ENCODE measurements around the gene PSEN2.

Gene PSEN2

GRCh38 chr1:226865590-226865989, 4.8 kb upstream of the PSEN2 start:
- no peak for DNase-seq (ENCODE audit: low spot score)

GRCh38 chr1:226867461-226868054, 2.9 kb upstream of the PSEN2 start:
- DNase-seq (ENCODE audit: low spot score), result no peak

- DNase-seq (ENCODE audit: low spot score), result no peak
These were observed 1.7 kb upstream of the PSEN2 start for GRCh38 chr1:226868726-226869125.

- no peak for DNase-seq (ENCODE audit: low spot score)
These were observed 403 bp upstream of the PSEN2 start for GRCh38 chr1:226870026-226870400.

GRCh38 chr1:226871636-226872327, 1.4 kb downstream of the PSEN2 start:
- no peak for DNase-seq (ENCODE audit: low spot score)

- DNase-seq (ENCODE audit: low spot score), result no peak
These were observed 2.0 kb downstream of the PSEN2 start for GRCh38 chr1:226872437-226872836.

GRCh38 chr1:226873771-226874578, 3.6 kb downstream of the PSEN2 start:
- DNase-seq (ENCODE audit: low spot score), result no peak

GRCh38 chr1:226874579-226875425, 4.4 kb downstream of the PSEN2 start:
- DNase-seq (ENCODE audit: low spot score), result no peak

- DNase-seq (ENCODE audit: low spot score), result no peak
These were observed 5.4 kb downstream of the PSEN2 start for GRCh38 chr1:226875641-226876295.

- no peak for DNase-seq (ENCODE audit: low spot score)
These were observed 7.3 kb downstream of the PSEN2 start for GRCh38 chr1:226877669-226878068.

- DNase-seq (ENCODE audit: low spot score), result no peak
These were observed 10.2 kb downstream of the PSEN2 start for GRCh38 chr1:226880372-226881287.

- DNase-seq (ENCODE audit: low spot score), result no peak
These were observed 11.2 kb downstream of the PSEN2 start for GRCh38 chr1:226881515-226882185.

GRCh38 chr1:226882187-226882586, 11.8 kb downstream of the PSEN2 start:
- DNase-seq (ENCODE audit: low spot score), result peak; percentile 18

GRCh38 chr1:226882631-226883409, 12.4 kb downstream of the PSEN2 start:
- DNase-seq (ENCODE audit: low spot score), result peak; percentile 57

GRCh38 chr1:226883630-226884029, 13.2 kb downstream of the PSEN2 start:
- no peak for DNase-seq (ENCODE audit: low spot score)

- DNase-seq (ENCODE audit: low spot score), result no peak
These were observed 13.8 kb downstream of the PSEN2 start for GRCh38 chr1:226884116-226884625.

GRCh38 chr1:226884966-226885820, 14.8 kb downstream of the PSEN2 start:
- DNase-seq (ENCODE audit: low spot score), result no peak

All from CD4-positive, alpha-beta T cell treated with Interleukin-15 for 4 hours (primary cell).